Right renal pelvis (tissue), 4 donors: ENCODE data around the gene LRRC14B. TPM values are rescaled to one million over a fixed set of nuclear protein-coding genes. Genes with fewer than 3 reads are reported as not detected.
"Not testable (repeated sequence)": the region's sequence is repeated elsewhere in the genome, so short reads cannot be mapped to it uniquely, and the experiment has no call there.

Experiments
- DNase-seq, 4 donors: peaks; one replicate each; pipeline ENCODE4 v3.0.0-alpha.2; 2013; ENCODE audit warnings: low read depth in 4 of 4, low spot score in 3 of 4, missing footprints in 1 of 4
- polyA plus RNA-seq, 4 donors: library from polyadenylated mRNA; unstranded; fragments of 120-200 nt; gene quantifications; one replicate each; pipeline ENCODE4 v1.2.1, GENCODE V29; 2013; ENCODE audit not compliant: insufficient read length in 4 of 4

The LRRC14B gene
- polyA plus RNA-seq, 4 donors, result 0.16 TPM; not detected in 3

DNA sequence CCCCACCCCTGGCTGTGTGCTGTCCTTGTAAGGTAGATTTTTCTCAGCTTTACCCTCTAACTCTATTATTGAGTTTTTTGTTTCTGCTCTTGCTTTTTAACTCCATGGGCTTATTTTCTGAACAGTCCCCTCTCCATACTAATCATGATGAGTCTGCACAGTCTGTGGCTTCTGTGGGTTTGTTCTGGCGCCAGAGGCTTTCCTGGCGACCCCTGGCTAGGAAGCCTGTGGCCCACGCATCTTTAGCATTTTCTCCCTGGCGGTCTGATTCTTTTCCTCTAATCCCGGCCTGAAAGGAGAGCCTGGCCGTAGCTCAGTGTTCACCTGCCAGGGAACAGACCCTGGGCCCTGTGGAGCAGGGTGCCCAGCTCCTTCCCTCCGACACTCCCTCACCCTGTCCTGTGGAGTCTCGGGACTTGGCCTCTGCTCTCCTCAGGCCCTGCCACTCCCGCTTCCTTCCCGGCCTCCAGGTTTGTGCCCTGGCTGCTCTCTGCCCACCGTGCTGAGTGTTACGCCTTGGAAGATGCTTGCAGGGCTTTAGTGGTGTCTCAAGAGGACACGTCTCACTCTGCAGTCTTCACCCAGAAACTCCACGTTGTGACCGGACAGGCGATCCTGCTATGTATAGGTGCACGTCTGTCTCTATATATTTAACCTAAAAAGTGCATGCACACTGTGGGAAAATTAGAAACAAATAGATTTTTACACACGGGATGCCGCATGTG, 31.7 kb upstream of the LRRC14B start:
- no peak for DNase-seq

GRCh38 chr5:160173-160510, 31.2 kb upstream of the LRRC14B start:
- no peak for DNase-seq

- DNase-seq, result no peak
These were observed 30.1 kb upstream of the LRRC14B start for GRCh38 chr5:160921-161802.

DNA sequence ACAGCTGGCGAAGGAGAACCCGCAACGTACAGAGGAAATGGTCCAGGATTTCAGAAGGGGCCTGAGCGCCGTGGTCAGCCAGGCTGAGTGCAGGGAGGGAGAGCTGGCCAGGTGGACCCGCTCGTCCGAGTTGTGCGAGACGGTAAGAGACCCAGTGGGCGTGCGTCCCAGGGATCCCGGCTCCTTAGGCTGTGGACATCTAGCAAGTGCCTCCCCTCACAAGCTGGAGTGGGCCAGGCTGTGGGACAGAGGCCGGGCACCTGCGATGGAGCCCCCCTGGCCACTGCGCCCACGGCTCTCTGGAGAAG, 29.5 kb upstream of the LRRC14B start:
- DNase-seq, result no peak

- no peak for DNase-seq
These were observed 29.1 kb upstream of the LRRC14B start for GRCh38 chr5:162190-162564.

DNA sequence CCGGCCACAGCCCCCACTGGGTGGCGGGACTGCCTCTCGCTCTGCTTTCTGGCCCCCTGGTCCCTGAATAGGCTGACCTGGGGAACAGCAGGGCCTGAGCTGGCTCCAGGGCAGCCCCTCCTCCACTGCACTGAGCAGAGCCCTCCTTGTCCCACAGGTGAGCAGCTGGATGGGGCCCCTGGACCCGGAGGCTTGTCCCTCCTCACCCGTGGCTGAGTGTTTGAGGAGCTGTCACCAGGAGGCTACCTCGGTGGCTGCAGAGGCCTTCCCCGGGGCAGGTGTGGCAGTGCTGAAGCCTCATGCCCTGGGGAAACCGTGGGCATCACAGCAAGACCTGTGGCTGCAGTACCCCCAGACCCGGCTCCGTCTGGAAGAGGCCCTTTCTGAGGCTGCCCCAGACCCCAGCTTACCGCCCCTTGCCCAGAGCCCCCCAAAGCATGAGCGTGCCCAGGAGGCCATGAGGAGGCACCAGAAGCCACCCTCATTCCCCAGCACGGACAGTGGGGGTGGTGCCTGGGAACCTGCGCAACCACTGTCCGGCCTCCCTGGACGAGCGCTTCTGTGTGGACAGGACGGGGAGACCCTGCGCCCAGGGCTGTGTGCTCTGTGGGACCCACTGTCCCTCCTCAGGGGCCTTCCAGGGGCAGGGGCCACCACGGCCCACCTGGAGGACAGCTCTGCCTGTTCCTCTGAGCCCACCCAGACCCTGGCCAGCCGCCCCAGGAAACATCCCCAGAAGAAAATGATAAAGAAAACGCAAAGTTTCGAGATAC, 28.5 kb upstream of the LRRC14B start:
- no peak for DNase-seq

GRCh38 chr5:163338-163620, 28.0 kb upstream of the LRRC14B start:
- no peak for DNase-seq

GRCh38 chr5:163841-164240, 27.5 kb upstream of the LRRC14B start:
- DNase-seq, result no peak

DNA sequence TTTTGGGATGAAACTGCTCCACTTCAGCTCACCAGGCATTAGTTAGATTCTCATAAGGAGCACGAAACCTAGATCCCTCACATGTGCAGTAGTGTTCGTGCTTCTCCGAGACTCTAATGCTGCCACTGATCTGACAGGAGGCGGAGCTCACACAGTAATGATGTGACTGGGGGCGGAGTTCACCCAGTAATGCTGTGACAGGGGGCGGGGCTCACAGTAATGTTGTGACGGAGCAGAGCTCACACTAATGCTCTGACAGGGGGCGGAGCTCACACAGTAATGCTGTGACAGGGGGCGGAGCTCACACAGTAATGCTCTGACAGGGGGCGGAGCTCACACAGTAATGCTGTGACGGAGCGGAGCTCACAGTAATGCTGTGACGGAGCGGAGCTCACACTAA, 27.1 kb upstream of the LRRC14B start:
- no peak for DNase-seq

DNA sequence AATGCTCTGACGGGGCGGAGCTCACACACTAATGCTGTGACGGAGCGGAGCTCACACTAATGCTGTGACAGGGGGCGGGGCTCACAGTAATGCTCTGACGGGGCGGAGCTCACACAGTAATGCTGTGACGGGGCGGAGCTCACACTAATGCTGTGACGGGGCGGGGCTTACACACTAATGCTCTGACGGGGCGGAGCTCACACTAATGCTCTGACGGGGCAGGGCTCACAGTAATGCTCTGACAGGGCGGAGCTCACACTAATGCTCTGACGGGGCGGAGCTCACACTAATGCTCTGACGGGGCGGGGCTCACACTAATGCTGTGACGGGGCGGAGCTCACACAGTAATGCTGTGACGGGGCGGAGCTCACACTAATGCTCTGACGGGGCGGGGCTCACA, 26.5 kb upstream of the LRRC14B start:
- DNase-seq, result not testable (repeated sequence)

- DNase-seq, result no peak
These were observed 24.6 kb upstream of the LRRC14B start for GRCh38 chr5:166441-167372.

- no peak for DNase-seq
These were observed 23.8 kb upstream of the LRRC14B start for GRCh38 chr5:167511-167910.

DNA sequence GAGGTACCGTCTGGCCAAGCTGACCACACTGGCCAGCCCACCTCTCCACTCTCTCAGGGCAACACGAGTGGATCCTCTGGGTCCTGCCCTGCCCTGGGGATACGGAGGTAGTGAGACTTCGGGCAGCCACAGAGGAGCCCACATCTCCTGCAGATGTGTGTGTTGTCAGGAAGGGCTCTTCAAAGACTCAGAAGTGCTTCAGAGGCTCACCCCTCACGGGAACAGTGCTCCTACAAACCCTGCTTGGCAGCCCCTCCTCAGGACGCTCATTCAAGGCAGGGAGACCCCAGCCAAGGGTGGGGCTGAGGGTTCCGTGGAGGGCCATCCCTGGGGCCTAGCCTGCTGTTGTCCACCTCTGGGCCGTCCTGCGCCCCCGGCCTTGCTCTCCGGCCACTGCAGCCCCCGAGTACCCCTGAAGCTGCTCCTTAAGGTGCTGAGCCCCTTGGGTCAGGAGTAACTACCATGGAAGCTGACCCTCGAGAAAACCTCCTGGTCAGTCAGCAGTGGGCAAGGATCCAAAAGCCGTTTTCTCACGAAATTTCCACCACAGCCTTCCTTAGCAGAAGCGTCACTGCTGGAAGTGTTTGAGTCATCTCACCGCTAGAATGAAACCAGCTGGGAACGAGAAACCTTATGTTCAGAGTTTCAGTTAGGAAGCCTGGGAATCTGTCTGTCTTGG, 23.2 kb upstream of the LRRC14B start:
- no peak for DNase-seq

DNA sequence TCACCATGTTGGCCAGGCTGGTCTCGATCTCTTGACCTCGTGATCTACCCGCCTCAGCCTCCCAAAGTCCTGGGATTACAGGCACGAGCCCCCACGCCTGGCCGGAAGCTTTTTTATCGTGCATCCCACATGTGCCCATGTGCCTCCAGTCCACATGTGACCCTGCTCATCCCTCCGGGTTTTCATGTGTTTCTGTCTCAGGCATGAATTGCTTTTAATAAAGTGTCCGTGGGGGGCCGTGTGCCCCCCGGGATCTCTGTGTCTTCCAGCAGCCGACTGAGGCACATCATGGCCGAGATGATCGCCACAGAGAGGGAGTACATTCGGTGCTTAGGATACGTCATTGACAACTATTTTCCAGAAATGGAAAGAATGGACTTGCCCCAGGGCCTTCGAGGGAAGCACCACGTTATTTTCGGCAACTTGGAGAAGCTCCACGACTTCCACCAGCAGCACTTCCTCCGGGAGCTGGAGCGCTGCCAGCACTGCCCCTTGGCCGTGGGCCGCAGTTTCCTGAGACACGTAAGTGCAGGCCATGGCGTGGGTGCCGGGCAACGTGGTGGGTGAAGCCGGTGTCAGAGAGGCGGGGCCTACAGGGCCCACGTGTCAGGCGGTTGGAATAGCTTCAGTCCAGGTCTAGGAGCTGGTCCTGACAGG, 22.1 kb upstream of the LRRC14B start:
- DNase-seq, result no peak

DNA sequence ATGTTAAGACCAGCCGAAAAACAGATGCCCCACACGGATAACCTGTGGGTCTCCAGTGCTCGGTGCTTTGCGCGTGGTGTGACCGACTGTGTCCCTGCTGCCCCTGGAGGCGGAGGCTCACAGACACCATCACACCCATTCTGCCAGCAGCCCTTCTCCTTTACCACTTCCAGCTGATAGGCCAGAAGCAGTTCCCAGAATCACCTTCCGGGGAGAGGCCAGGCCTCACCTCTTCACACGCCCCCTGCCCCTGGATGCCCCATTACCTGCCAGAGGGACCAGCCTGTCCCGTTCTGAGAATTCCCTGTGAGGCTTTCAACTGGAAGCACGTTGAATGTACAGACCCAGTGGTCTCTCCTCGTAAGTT, 21.6 kb upstream of the LRRC14B start:
- no peak for DNase-seq

GRCh38 chr5:170971-171800, 20.1 kb upstream of the LRRC14B start:
- no peak for DNase-seq

DNA sequence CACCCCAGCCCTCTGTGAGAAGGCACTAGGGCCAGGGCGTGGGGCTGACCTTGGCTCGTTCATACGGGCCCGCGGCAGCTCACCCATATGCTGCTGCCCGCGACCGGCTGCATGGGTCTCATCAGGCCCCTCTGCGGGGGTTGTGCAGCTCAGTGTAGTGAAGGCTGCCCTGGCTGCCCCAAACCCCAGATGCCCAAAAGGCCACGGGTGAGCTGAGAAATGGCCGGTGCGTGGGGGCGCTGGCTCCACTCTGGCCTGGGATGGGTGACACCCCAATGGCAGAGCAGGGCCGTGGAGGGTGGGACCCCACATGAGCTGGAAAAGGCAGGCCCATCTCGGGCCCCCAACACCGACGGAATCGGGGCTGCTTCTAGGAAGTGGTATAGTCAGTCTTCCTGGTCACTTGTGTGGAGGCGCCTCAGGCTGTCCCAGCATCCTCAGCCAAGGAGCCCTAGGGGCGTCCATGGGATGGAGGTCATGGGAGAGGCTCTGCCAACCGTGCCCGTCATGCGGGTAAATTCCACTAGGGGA, 19.4 kb upstream of the LRRC14B start:
- DNase-seq, result no peak

DNA sequence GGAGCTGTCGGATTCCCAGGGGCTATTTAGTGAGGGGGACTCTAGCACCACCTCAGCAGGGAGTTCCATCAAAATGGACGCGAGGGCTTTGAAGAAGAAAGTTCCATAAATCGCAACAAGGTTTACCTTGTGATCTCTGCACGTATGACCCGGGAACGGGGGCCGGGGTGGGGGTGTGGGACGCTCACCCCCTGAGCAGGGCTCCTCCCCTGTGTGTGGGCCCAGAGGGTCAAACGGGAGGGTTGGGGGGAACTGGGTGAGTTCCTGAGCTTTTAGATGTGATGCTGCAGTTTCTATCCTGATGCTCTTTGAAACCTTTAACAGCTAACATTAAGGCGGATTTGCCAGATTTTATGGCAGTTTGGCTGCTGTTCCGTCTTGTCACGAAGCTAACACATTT, 18.9 kb upstream of the LRRC14B start:
- no peak for DNase-seq

GRCh38 chr5:172841-173251, 18.4 kb upstream of the LRRC14B start:
- DNase-seq, result no peak
